Stomach (tissue), 9 donors: ENCODE results near the gene ANXA2R. TPM values are rescaled to one million over a fixed set of nuclear protein-coding genes. Genes with fewer than 3 reads are reported as not detected.

ENCODE experiments used
- DNase-seq, 2 donors: peaks; one replicate each; pipeline versions ENCODE4 v3.0.0 to v3.0.0-alpha.2; 2013 to 2019
- H3K27ac ChIP-seq, 5 donors: fragments of 200-600 bp in 4 of 5; sonication (generic) in 4 of 5; one replicate each; pipeline ENCODE4 v1.5.1; 2013 to 2019; ENCODE audit warnings: mild to moderate bottlenecking in 1 of 5, moderate library complexity in 1 of 5
- H3K27me3 ChIP-seq, 3 donors: fragments of 200-600 bp; sonication (generic); one replicate each; pipeline ENCODE4 v1.5.1; 2017 to 2019; ENCODE audit warnings: mixed run types in 1 of 3
- H3K36me3 ChIP-seq, 4 donors: fragments of 200-600 bp; sonication (generic); 1 replicate in 3 of 4; 2 replicates in 1 of 4; pipeline ENCODE4 v1.5.1; 2016 to 2019
- H3K4me1 ChIP-seq, 4 donors: fragments of 200-600 bp; sonication (generic); one replicate each; pipeline ENCODE4 v1.5.1; 2016 to 2019
- H3K4me3 ChIP-seq, 4 donors: fragments of 200-600 bp; sonication (generic) in 3 of 4; one replicate each; pipeline ENCODE4 v1.5.1; 2016 to 2019; ENCODE audit warnings: mild to moderate bottlenecking in 1 of 4
- H3K9me3 ChIP-seq, 4 donors: fragments of 200-600 bp; sonication (generic); one replicate each; pipeline ENCODE4 v1.5.1; 2016 to 2019
- CTCF ChIP-seq, 7 experiments: fragments of 450-650 bp in 4 of 7; fragments of 200-600 bp in 3 of 7; sonication (generic) in 3 of 7; IDR thresholded peaks; one replicate each; pipeline ENCODE4 v1.5.1; 2016 to 2019; ENCODE audit warnings: antibody characterized with exemption in 7 of 7, control low read depth in 2 of 7, mild to moderate bottlenecking in 1 of 7
- EP300 ChIP-seq: sonication (generic); formaldehyde crosslinking; IDR thresholded peaks from one replicate; pipeline ENCODE4 v1.6.1; 2017; ENCODE audit warnings: antibody characterized with exemption
- POLR2A ChIP-seq, 4 donors: fragments of 450-650 bp; IDR thresholded peaks; one replicate each; pipeline ENCODE4 v1.6.1; 2016; ENCODE audit warnings: antibody characterized with exemption in 4 of 4, control low read depth in 2 of 4, mild to moderate bottlenecking in 1 of 4, moderate library complexity in 1 of 4
- POLR2AphosphoS5 ChIP-seq, 3 donors: sonication (generic); formaldehyde crosslinking; IDR thresholded peaks; one replicate each; pipeline ENCODE4 v1.6.1; 2016; ENCODE audit warnings: antibody characterized with exemption in 3 of 3
- WGBS, 5 donors: extraction: QIAGEN DNeasy Blood & Tissue Kit in 3 of 5; methylation state at CpG; one replicate each; pipeline versions ENCODE4 v1.1.5 to v1.1.7; 2013 to 2018; 5-methylcytosine and 5-hydroxymethylcytosine counted together
- intact Hi-C: fragments of 100-400 bp; cut with DNase I; formaldehyde crosslinking; loops from one replicate; pipeline ENCODE4 v1.15.1; 2023; ENCODE audit warnings: low total_unique reads
- polyA plus RNA-seq, 3 donors: library from polyadenylated mRNA; stranded (reverse); fragments of 200-250 nt; gene quantifications; one replicate each; pipeline ENCODE4 v1.2.3, GENCODE V29; 2013
- total RNA-seq, 5 donors: library from RNA; depleted of rRNA; stranded (reverse); fragments of >200 nt; gene quantifications; one replicate each; pipeline versions ENCODE4 v1.1.0 to v1.2.3, GENCODE V29; 2014 to 2016
- donor health status: healthy with polysubstance abuse.
- donor health status: Bipolar disorder and iron deficiency.
- donor health status: healthy.

The ANXA2R gene
- total and polyA plus RNA-seq, 8 donors: 0.76 to 7.5 (median 2.2) TPM; not detected in 1

DNA sequence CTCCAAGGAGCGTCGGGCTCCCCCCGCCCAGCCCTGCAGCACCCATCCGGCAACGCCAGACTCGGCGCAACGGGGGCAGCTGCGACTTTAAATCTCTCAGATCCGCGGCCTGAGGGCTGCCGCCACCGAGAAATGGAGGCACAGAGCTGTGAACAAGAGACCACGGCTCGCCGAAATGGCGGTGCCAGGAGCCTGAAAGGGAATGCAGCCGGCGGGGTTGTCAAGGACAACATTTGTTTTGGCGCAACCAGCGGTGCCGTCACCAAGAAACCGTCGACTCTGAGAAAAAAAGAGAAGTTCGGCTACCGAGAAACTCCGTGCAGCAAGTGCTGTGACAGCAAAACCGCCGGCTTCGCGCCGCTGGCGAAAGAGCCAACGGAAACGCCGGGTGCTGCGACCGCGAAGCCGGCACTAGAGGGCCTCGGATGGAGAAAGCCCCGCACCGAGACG lies 2.1 kb upstream of the ANXA2R start:
- peaks cover 4 to 77% (median 25%) of the 10 kb centered on the region in 3 donors for H3K27me3 ChIP-seq
- no peaks in the 10 kb centered on the region for H3K36me3 ChIP-seq
- H3K9me3 ChIP-seq: peaks cover 0 to 8% (median 0%) of the 10 kb centered on the region in 4 donors
- H3K27ac ChIP-seq: peak overlapping the region; percentile 79 to 96 (median 91)
- intact Hi-C loops: loop anchor here (10.0 kb wide), 1 partner anchor 63 kb away; no protein-coding TSS in a partner anchor
- H3K4me3 ChIP-seq: peak overlapping the region; percentile 57 to 65 (median 64)
- TF ChIP-seq EP300 (no peak), POLR2AphosphoS5 (IDR thresholded peaks at IDR 0.05) (peak in 1 of 3 donors; percentile 7), POLR2A (IDR thresholded peaks at IDR 0.05) (no peak), CTCF (IDR thresholded peaks at IDR 0.05) (no peak)
- DNase-seq: peak; percentile 74 to 87
- WGBS, 5 donors: 0 to 1% (median 0%) methylated on average over 35 to 44 of the region's 44 CpGs
- peaks cover 0 to 62% (median 40%) of the 10 kb centered on the region in 4 donors for H3K4me1 ChIP-seq

GRCh38 chr5:43041669-43042175 lies 1.6 kb upstream of the ANXA2R start:
- TF ChIP-seq CTCF (IDR thresholded peaks at IDR 0.05): no peak
- peak in 1 of 3 donors; percentile 40 for TF ChIP-seq POLR2AphosphoS5 (IDR thresholded peaks at IDR 0.05)
- TF ChIP-seq POLR2A (IDR thresholded peaks at IDR 0.05): peak in 1 of 4 donors; percentile 15
- TF ChIP-seq EP300: no peak
- Histone ChIP-seq H3K9me3 (peaks cover 0 to 8% (median 0%) of the 10 kb centered on the region in 4 donors), H3K27ac (peak overlapping the region; percentile 79 to 96 (median 91)), H3K27me3 (peaks cover 4 to 82% (median 30%) of the 10 kb centered on the region in 3 donors), H3K36me3 (no peaks in the 10 kb centered on the region), H3K4me3 (peak overlapping the region; percentile 57 to 65 (median 64)), H3K4me1 (peaks cover 0 to 66% (median 44%) of the 10 kb centered on the region in 4 donors)
- DNase-seq: peak; percentile 58 to 81
- 0 to 2% (median 1%) methylated on average over 29 to 33 of the region's 33 CpGs for WGBS, 5 donors
- intact Hi-C loops: loop anchor here (10.0 kb wide), 1 partner anchor 63 kb away; no protein-coding TSS in a partner anchor

DNA sequence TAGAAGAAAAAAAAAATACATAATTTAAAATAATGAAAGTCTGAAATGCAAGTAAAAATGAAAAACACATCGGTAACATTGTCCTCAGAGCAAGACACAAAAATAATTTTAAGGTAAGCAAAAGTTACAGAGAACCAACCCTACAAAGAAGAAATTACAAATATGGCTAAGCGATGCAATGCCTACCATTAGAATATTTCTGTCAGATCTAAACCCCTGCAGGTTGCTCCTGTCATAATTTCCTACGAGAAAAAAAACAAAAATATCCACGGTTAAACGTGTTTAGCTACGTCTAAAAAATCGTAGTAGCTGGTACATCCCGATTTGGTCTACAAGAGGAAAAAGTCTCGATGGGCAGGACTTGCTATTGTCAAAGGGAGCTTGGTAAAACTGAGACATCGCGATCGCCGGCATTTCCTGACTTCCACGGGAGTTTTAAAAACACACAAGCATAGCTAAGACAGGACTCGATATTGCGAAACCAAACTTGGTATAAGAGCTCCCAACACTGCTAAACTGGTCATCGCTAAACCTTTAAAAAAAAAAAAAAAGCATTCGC lies 1.1 kb upstream of the ANXA2R start:
- TF ChIP-seq EP300 (no peak), POLR2A (IDR thresholded peaks at IDR 0.05) (no peak), POLR2AphosphoS5 (IDR thresholded peaks at IDR 0.05) (no peak), CTCF (IDR thresholded peaks at IDR 0.05) (no peak)
- WGBS, 5 donors: 5 to 13% (median 8%) methylated on average over 18 of the region's 18 CpGs
- Histone ChIP-seq H3K27me3 (peaks cover 4 to 87% (median 32%) of the 10 kb centered on the region in 3 donors), H3K36me3 (no peaks in the 10 kb centered on the region), H3K4me3 (peak overlapping the region; percentile 57 to 65 (median 64)), H3K4me1 (peaks cover 0 to 69% (median 44%) of the 10 kb centered on the region in 4 donors), H3K9me3 (peaks cover 0 to 8% (median 0%) of the 10 kb centered on the region in 4 donors), H3K27ac (peak overlapping the region; percentile 79 to 96 (median 91))
- peak in 1 of 2 donors; percentile 60 for DNase-seq
- intact Hi-C loops: loop anchor here (10.0 kb wide), 1 partner anchor 64 kb away; no protein-coding TSS in a partner anchor

DNA sequence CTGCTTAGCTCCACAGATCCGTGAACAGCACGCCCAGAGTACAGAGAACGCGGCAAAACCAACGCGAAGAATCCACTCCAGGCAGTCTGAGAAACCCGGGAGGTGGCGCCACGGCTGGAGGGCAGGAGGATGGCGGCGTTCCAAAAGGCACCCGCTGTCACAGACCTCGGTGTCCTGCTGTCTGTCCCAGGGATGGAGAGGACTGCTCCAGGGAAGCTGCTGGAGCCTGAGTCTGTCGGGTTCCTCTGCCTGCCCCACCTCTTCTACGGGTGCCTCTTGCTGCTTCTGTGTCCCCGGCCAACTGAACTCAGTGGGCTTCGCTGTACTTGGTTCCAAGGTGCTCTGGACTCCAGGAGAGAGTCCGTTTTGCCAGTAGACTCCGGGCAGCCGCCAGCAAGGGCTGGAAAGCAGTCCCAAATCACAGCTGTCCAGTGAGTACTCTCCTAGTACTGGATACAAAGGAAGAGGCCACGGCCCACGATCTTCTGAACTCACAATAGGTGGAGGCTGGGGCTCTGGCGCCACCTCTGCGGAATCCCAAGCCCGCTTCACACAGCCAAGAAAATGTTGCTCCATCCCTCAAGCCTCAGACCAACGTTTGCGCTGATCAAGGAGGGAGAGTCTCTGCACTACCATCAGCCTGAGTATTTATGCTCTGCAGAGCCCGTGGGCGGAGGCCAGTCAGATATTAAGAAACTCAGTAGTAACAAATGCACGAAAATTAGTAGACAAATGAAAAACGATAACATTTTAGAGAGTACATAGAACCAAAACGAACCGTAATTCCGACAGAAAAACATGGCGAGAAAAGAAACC lies 440 bp downstream of the ANXA2R start:
- H3K4me3 ChIP-seq: peak overlapping the region; percentile 57 to 65 (median 64)
- peak; percentile 51 to 60 for DNase-seq
- intact Hi-C loops: loop anchor here (10.0 kb wide), 1 partner anchor 65 kb away; no protein-coding TSS in a partner anchor

More for the DNA sequence above, 440 bp downstream of the ANXA2R start:
- Histone ChIP-seq H3K4me1 (peaks cover 0 to 69% (median 40%) of the 10 kb centered on the region in 4 donors), H3K27me3 (peaks cover 4 to 92% (median 32%) of the 10 kb centered on the region in 3 donors), H3K36me3 (no peaks in the 10 kb centered on the region), H3K27ac (peak overlapping the region; percentile 65 to 96 (median 91)), H3K9me3 (peaks cover 0 to 8% (median 0%) of the 10 kb centered on the region in 4 donors)
- TF ChIP-seq POLR2A (IDR thresholded peaks at IDR 0.05) (no peak), CTCF (IDR thresholded peaks at IDR 0.05) (no peak), POLR2AphosphoS5 (IDR thresholded peaks at IDR 0.05) (no peak), EP300 (no peak)
- 19 to 30% (median 25%) methylated on average over 35 of the region's 35 CpGs for WGBS, 5 donors
